ENCODE measurements around the gene GALR2. TPM values are rescaled to one million over a fixed set of nuclear protein-coding genes. Genes with fewer than 3 reads are reported as not detected.

GALR2 gene, protein sequence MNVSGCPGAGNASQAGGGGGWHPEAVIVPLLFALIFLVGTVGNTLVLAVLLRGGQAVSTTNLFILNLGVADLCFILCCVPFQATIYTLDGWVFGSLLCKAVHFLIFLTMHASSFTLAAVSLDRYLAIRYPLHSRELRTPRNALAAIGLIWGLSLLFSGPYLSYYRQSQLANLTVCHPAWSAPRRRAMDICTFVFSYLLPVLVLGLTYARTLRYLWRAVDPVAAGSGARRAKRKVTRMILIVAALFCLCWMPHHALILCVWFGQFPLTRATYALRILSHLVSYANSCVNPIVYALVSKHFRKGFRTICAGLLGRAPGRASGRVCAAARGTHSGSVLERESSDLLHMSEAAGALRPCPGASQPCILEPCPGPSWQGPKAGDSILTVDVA
- 0.12 TPM for total RNA-seq

GRCh38 chr17:76074390-76075363, at the start of gene GALR2:
TSS of gene GALR2 (plus strand) at chr17:76074781. CDS start at chr17:76074884, 103 bp downstream.

DNA sequence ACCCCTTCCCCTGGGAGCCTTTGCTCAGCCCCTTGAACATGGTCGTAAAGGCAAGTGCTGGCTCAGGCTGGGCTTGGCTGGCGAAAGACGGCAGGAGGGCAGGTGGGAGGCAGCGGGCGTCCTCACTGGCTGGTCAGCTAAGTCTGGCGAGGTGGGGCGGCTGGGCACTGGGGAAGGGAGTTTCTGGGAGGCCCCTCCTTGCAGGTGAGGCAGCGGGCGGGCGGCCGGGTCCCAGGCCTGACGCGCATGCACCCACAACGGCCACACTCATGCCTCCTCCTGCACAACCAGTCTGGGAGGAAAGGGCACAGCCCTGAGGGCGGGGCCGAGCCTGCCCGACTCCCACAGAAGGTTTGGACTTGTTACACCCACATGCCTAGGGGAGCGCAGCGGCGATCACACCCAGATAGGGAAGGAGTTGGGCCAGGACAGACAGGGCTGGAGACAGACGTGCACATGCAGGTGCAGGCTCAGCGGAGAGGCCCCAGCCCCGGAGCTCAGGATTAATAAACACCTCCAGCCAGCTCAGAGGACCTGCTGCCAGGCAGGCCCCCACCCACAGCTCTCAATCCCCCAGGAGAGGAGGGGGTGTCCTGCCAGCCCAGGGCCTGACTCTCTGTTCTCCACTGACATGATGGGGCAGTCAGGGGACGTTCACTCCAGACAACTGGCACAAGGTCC, 47.3 kb upstream of the GALR2 start, which contains the start of gene EVPL:
EVPL (minus strand) TSS at position 148 of the 681 bp plus-strand sequence; CDS start at position 40, 108 bp downstream.

GRCh38 chr17:76072148-76072858, 2.3 kb upstream of the GALR2 start, which contains the start of gene SRP68:
TSS of gene SRP68 (minus strand) at chr17:76072517. CDS start at chr17:76072491, 26 bp downstream.

DNA sequence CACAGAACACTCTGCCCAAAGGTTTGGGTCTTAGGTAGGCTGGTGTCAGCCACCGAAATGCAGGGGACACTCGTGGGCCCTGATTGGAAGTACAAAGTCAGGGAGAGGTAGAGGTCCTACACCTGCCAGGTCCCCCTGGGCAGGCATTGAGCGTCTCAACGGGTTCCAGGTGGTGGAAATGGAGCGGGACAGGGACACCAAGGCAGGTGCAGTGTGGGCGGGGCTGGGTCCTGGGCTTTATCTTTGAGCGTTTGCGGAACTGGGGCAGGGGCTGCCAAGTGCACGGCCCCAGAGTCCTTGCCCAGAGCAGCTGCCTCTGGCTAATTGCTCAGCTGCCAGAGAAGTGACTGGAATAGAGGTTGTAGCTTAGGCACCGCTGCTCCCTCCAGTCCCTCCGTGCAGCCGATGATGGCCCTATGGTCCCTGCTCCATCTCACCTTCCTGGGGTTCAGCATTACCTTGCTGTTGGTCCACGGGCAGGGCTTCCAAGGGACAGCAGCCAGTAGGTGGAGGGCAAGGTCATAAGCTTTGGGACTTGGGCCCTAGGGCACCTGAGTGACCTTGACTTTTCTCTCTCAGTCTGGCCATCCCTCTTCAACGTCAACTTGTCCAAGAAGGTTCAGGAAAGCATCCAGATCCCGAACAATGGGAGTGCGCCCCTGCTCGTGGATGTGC, 4.4 kb downstream of the GALR2 start, which contains the start of gene ZACN:
ZACN (plus strand) TSS at position 323 of the 675 bp plus-strand sequence; CDS start at position 406, 83 bp downstream.

DNA sequence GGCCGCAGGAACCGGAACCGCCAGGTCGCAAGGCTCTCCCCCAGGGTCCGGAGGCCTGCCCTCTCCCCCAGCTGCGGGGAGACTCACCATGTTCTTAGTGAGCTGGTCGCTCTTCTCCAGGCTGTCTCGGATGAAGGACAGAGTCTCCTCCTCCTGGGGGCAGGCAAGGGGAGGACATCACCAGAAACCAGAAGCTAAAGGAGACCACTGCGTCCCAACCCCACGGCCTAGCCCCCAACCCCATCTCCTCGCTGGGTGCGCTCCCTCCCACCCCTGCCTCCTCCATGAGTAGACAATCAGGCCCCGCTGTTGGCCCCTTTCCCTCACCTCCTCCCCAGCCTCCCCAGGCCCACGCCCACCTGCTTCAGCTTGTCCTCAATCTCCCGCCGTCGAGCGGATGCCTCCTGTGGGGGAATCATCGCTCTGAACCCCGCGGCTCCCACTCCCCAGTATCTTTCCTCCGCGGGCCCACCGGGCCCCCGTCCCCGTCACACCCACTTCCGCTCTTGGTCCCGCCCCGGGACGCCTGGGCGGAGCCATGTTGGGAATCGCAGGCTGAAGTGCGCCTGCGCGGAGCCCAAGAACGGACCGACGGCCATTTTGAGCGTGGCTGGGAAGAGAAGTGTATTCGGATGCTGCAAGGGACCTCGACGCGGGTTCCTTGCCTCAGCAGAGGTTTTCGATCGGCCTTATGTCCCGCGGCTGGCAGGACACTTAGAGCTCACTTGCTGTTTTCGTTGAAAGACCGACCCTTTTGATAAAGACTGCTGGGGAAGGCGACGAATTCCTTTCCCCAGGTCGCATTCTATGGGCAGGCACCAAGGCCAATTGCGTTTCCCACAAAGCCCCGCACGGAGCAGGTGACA, 28.9 kb downstream of the GALR2 start, which contains the start of gene EXOC7:
EXOC7 (minus strand) TSS at position 514 of the 866 bp plus-strand sequence; CDS start at position 419, 95 bp downstream.

Small RNAs within 50 kb of the gene (small RNA-seq; reads per million reads assigned to genes)
- gene MIR6868 (ENCODE audit: low replicate concordance): 0.23 reads per million, percentile 9 among the genes with 10 or more reads in this experiment

Other genes with a start within 250 kb of the GALR2 start
- gene UNC13D, start 230.4 kb upstream of the GALR2 start, total RNA-seq: 12.6 TPM
- gene WBP2, start 219.4 kb upstream of the GALR2 start, total RNA-seq: 38.6 TPM
- 25.9 TPM for gene TRIM47, start 196.2 kb upstream of the GALR2 start, total RNA-seq
- gene TRIM65, start 177.8 kb upstream of the GALR2 start, total RNA-seq: 23.2 TPM
- 61.1 TPM for gene MRPL38, start 169.9 kb upstream of the GALR2 start, total RNA-seq
- 16.5 TPM for gene FBF1, start 133.7 kb upstream of the GALR2 start, total RNA-seq
- 56.1 TPM for gene ACOX1, start 95.6 kb upstream of the GALR2 start, total RNA-seq
- gene TEN1, start 95.5 kb upstream of the GALR2 start, total RNA-seq: 24.6 TPM
- gene CDK3, start 73.9 kb upstream of the GALR2 start, total RNA-seq: 7.3 TPM
- 28.3 TPM for gene EVPL, start 47.5 kb upstream of the GALR2 start, total RNA-seq
- 52.5 TPM for gene SRP68, start 2.3 kb upstream of the GALR2 start, total RNA-seq
- gene ZACN, start 4.4 kb downstream of the GALR2 start, total RNA-seq: not detected
- 142 TPM for gene EXOC7, start 29.0 kb downstream of the GALR2 start, total RNA-seq
- gene FOXJ1, start 66.5 kb downstream of the GALR2 start, total RNA-seq: 21.6 TPM
- 13.4 TPM for gene RNF157, start 165.7 kb downstream of the GALR2 start, total RNA-seq
- gene UBALD2, start 190.6 kb downstream of the GALR2 start, total RNA-seq: 15.1 TPM
- gene QRICH2, start 233.5 kb downstream of the GALR2 start, total RNA-seq: 4.3 TPM

Measured in metanephros (tissue), 2 donors.